ENCODE data around the gene HCFC1R1.
A peak's percentile ranks its signal among the peaks of the same experiment; 100 is the strongest.

Gene HCFC1R1

GRCh38 chr16:3017344-3017743, 6.4 kb downstream of the HCFC1R1 start:
- DNase-seq = no peak

- no peak for DNase-seq
Observed at GRCh38 chr16:3015865-3016521, 7.7 kb downstream of the HCFC1R1 start.

GRCh38 chr16:3014971-3015370, 8.8 kb downstream of the HCFC1R1 start:
- DNase-seq = no peak

- no peak for DNase-seq
Observed at GRCh38 chr16:3013998-3014690, 9.6 kb downstream of the HCFC1R1 start.

GRCh38 chr16:3013491-3013951, 10.2 kb downstream of the HCFC1R1 start:
- DNase-seq = no peak

- DNase-seq = peak; percentile 41
Observed at GRCh38 chr16:3012828-3013420, 10.8 kb downstream of the HCFC1R1 start, which contains the start of gene CLDN9. Gene CLDN9, plus strand, starts transcription at chr16:3012923. Its CDS starts 440 bp downstream, at chr16:3013363.

- DNase-seq = peak; percentile 77
Observed at GRCh38 chr16:3012246-3012645, 11.5 kb downstream of the HCFC1R1 start.

GRCh38 chr16:3010510-3010909, 13.2 kb downstream of the HCFC1R1 start:
- no peak for DNase-seq

- DNase-seq = no peak
Observed at GRCh38 chr16:3009568-3010390, 14.0 kb downstream of the HCFC1R1 start.

GRCh38 chr16:3008690-3009037, 15.1 kb downstream of the HCFC1R1 start:
- DNase-seq = no peak

GRCh38 chr16:3007957-3008689, 15.6 kb downstream of the HCFC1R1 start:
- no peak for DNase-seq

- DNase-seq = no peak
Observed at GRCh38 chr16:3007059-3007956, 16.4 kb downstream of the HCFC1R1 start.

GRCh38 chr16:3004781-3005284, 18.9 kb downstream of the HCFC1R1 start:
- no peak for DNase-seq

- no peak for DNase-seq
Observed at GRCh38 chr16:3004319-3004718, 19.4 kb downstream of the HCFC1R1 start.

GRCh38 chr16:3003582-3004270, 20.0 kb downstream of the HCFC1R1 start:
- DNase-seq = peak; percentile 96

- DNase-seq = no peak
Observed at GRCh38 chr16:3001316-3001715, 22.4 kb downstream of the HCFC1R1 start.

- DNase-seq = no peak
Observed at GRCh38 chr16:3000540-3000939, 23.2 kb downstream of the HCFC1R1 start.

- DNase-seq = no peak
Observed at GRCh38 chr16:2999929-3000328, 23.8 kb downstream of the HCFC1R1 start.

GRCh38 chr16:2996298-2996697, 27.4 kb downstream of the HCFC1R1 start:
- no peak for DNase-seq

GRCh38 chr16:2992383-2993081, 31.2 kb downstream of the HCFC1R1 start:
- DNase-seq = no peak
